Hematopoietic multipotent progenitor cell treated with erythropoietin and hydrocortisone succinate and interleukin-3 and kit ligand, for 6 days (in vitro differentiated cells): ENCODE measurements around the gene ATG7.
"Not testable (repeated sequence)": the region's sequence is repeated elsewhere in the genome, so short reads cannot be mapped to it uniquely, and the experiment has no call there.

Experiments used
- DNase-seq: peaks from one replicate; pipeline ENCODE4 v3.0.0-alpha.2; 2015

The ATG7 gene

GRCh38 chr3:11558918-11559815, 287.0 kb downstream of the ATG7 start:
- DNase-seq: no peak

DNA sequence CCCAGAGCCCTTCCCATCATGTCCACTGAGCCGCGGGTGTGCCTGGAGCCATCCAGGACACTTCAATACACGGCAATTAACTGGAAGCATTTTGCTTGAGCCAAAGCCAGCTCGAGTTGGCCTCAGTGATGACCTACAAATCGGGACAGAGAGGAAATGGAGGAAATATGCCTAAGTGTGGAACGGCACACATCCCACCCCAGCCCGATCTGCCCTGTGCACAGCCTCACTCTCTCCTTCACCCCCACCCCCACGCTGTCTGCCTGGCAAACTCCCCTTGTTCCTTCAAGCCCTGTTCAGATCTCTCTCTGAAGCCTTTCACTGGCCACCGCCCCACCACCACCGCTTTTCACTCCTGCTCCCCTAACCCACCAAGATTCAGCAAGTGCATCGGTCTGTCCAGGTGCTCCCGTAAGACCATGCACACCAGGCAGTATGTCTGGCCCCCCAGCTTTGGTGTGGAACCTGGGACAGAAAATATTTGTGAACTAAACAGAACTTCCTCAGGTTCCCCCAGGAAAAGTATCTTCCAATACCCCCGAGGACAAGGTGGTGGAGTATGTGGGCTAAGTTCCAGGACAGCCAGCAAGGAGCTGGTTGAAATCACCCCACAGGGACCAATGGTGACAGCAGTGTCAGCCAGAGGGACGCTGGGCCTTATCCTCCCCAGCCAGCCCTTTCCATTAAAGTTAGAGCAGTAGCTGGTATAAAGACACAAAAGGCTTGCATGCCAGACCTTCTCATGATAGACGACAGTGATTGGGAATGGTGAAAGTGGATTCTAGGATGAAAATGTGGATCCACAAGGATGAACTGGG, 287.8 kb downstream of the ATG7 start:
- DNase-seq: no peak

GRCh38 chr3:11560746-11561145, 288.5 kb downstream of the ATG7 start:
- no peak for DNase-seq

- no peak for DNase-seq
These were observed 290.2 kb downstream of the ATG7 start for GRCh38 chr3:11562277-11562881.

GRCh38 chr3:11563159-11563864, 291.1 kb downstream of the ATG7 start:
- DNase-seq: no peak

DNA sequence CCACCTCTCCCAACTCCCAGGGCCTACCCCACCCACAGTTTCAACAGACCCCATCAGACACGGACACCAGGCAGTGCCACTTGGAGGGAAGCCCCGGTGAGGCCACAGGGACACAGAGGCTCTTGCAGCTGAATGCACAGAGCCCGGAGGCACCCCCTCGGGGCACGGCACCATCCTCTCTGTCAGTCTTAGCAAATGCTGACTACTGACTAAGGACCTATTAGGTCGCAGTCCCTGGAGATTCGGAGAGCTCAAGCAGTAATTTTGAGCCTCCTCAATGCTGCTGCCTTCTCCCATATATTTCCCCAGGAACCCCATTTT, 291.6 kb downstream of the ATG7 start:
- DNase-seq: no peak

DNA sequence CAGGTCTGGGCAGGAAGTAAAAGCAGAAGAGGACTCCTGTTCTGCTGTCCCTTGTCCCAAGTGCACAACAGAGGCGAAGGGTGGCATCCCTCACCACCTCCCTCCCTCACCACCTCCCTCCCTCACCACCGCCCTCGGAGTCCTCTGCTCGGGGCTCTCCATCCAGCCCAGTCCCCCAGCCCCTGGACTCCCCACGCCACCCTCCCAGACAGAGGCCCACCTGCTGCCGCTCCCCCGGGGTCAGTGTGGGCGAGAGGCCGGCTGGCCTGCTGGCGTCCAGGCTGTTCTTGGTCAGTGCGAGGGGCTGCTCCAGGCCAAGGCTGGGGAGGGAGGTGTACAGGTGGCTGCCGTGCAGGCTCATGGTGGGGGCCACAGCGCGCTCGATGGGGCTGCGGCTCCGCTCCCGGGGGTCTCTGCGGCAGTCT, 292.4 kb downstream of the ATG7 start:
- DNase-seq: no peak

DNA sequence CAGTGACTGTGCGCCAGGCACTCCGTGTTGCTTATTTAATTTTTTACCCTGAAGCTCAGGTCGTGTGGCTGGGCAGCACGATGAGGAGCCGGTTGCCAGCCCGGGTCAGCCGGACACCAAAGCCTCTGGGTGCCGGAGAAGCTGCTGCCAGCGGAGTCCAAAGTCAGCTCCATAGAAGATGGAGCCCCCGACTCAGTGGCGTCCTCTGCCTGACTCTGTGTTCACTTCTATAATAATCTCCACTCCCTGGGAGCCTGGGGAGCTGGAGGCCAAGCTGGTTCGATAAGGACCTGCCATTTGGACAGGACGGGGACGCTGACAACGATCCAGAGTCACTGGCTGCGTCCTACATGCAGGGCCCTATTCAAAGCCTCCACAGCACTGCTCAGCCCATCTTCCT, 292.9 kb downstream of the ATG7 start:
- DNase-seq: no peak

GRCh38 chr3:11565492-11565891, 293.3 kb downstream of the ATG7 start:
- no peak for DNase-seq

GRCh38 chr3:11565932-11566331, 293.7 kb downstream of the ATG7 start:
- DNase-seq: no peak

GRCh38 chr3:11566478-11566877, 294.3 kb downstream of the ATG7 start:
- no peak for DNase-seq

DNA sequence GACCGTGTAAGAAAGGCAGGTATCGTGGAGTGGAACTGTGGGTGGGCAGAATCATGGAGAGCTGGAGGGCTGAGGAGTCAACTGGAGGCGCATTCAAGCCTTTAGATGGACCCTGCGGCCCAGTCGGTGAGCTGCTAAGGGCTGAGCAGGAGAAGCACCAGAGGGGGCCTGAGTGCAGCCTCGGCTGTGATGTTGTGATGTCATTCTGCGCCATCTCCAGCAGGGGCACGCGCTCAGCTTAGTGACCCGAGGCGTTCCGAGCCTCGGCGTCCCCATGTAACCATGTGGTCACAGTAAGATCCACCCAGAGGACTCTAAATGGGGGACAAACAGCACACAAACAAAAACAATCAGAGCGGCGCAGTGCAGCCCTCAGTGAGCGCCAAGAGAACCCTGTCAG, 294.7 kb downstream of the ATG7 start:
- DNase-seq: peak; percentile 14

GRCh38 chr3:11567516-11568467, 295.6 kb downstream of the ATG7 start:
- no peak for DNase-seq

- no peak for DNase-seq
These were observed 296.4 kb downstream of the ATG7 start for GRCh38 chr3:11568503-11569155.

DNA sequence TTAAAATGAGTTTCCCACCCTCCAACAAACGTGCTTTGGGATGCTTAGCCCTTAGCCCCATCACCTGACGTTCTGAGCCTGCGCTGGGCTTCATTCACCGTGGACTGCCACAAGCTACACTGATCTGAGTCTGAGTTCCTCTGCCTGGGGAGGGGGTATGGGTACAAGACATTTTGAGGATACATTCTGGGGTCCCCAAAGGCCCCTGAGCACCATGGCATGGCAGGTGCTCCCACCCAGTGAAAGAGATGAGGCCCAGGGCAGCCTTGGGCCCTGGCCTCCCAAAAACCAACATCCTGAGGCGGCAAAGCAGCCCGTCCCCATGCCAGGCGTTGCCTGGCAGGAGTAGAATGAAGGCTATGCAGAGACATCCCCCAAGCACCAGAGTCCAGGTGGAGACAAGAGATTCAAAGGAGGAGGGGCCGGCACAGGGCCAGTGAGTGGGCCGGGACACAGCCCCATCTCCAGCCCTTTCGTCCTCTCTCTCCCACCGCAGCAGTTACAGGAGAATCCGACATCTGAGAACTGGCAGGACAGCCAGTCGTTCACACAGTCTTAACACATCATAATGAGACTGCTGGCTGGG, 297.1 kb downstream of the ATG7 start:
- DNase-seq: no peak

- DNase-seq: no peak
These were observed 298.1 kb downstream of the ATG7 start for GRCh38 chr3:11570251-11570650.

DNA sequence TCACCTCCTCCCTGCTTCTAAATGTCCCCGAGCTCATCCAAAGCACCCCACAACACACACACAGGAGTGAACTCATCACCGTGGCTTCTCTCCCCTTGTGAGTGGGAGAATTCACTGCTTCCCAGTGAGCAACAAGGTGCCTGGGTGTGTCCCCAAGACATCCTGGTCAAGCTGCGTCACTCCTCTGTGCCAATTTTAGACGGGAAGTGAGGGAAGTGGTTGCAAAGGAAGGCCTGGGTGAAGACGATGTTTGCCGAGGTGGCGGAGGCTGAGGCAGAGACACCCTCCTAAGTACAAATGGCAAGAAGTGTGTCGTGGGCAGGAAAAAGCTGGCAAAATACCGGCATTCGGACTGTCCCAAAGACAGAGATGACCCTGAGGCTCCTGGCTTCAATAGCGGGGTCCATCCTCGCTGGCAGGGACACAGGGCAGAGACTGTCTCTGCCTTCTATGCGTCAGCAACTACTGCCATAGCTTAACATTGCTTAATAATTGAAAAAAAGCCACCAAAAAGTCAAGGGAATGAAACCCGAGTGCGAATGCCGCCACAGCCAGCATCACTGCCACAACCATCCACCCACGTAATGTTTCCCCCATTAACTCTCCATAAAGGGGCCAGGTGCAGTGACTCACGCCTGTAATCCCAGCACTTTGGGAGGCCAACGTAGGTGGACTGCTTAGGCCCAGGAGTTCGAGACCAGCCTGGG, 298.7 kb downstream of the ATG7 start:
- DNase-seq: no peak

DNA sequence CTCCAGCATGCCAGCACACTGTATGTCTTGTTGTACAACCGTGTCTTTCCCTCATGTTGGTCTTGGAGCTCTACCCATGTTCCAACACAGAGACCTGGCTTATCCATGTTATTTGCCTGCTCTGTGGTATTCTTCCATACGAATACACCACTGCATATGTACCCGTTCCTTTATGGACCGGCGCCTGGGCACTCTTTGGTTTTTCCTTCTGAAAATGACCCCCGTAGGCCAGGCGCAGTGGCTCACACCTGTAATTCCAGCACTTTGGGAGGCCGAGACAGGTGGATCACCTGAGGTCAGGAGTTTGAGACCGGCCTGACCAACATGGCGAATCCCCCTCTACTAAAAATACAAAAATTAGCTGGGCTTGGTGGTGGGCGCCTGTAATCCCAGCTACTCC, 300.5 kb downstream of the ATG7 start:
- not testable (repeated sequence) for DNase-seq

GRCh38 chr3:11574981-11575669, 302.9 kb downstream of the ATG7 start:
- no peak for DNase-seq

DNA sequence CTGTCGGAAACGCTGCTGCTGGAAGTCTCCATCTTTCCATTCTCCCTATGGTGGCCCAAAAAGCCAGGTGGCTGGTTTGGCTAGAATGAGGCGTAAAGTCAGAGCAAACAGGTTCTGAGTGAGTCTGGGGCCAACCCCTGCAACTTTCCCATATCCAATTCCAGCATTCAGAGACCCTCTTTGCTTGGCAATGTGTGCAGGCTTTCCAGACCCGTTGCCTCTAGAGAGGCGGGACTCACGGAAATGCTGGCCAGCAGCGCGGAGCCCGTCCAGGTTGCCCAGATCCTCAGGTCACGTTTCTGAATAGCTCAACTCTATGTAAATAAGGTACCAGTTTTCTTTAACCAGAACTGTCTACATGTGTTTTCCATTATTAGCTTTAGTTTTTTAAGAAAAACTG, 303.5 kb downstream of the ATG7 start:
- no peak for DNase-seq
